Panc1 (cell line): ENCODE data around the gene LAYN. TPM values are rescaled to one million over a fixed set of nuclear protein-coding genes. Genes with fewer than 3 reads are reported as not detected.

Experiments used
- ATAC-seq: fragments of 200-7000 bp; cut with Tn5 transposase; 2 replicates; pipeline ENCODE4 v1.9.1; 2020; ENCODE audit warnings: mild to moderate bottlenecking, moderate library complexity
- BruUV-seq: library from RNA; stranded (reverse); fragments of 400-500 nt; replicated peaks from 2 replicates; lab custom pipeline; 2021; lab: Mats Ljungman, UMichigan
- CTCF ChIA-PET: fragments of 300-600 bp; sonication (Branson Sonifier 250); formaldehyde crosslinking; loops from one replicate; lab custom pipeline; 2022; ENCODE audit warnings: antibody characterized with exemption; lab: Charles Lee
- POLR2A ChIA-PET: fragments of 300-600 bp; sonication (Branson Sonifier 250); formaldehyde crosslinking; loops from one replicate; lab custom pipeline; 2022; ENCODE audit warnings: antibody characterized with exemption; lab: Charles Lee
- DNase-seq: peaks from one replicate; pipeline ENCODE4 v3.0.0-alpha.2; 2010; ENCODE audit warnings: low read depth, low spot score
- H3K27ac ChIP-seq: 2 replicates; pipeline ENCODE4 v1.5.1; 2011; ENCODE audit warnings: mild to moderate bottlenecking, low read length, inconsistent platforms
- H3K27me3 ChIP-seq: fragments of 200-500 bp; sonication (Bioruptor generic); 2 replicates; pipeline ENCODE4 v1.6.0; 2014; ENCODE audit warnings: low read length, inconsistent platforms; ENCODE audit not compliant: control insufficient read depth, insufficient read depth
- H3K36me3 ChIP-seq: fragments of 200-500 bp; sonication (Bioruptor generic); 2 replicates; pipeline ENCODE4 v1.5.1; 2014; ENCODE audit warnings: inconsistent platforms, mild to moderate bottlenecking, low read length, moderate library complexity; ENCODE audit not compliant: control insufficient read depth, insufficient read depth
- H3K4me1 ChIP-seq: 2 replicates; pipeline ENCODE4 v1.5.1; 2011; ENCODE audit warnings: inconsistent platforms, mild to moderate bottlenecking, low read length, moderate library complexity; ENCODE audit not compliant: control insufficient read depth, insufficient read depth
- H3K4me3 ChIP-seq, 2 experiments: 2 replicates each; pipeline ENCODE4 v1.5.1; 2011 to 2012; ENCODE audit warnings: low read depth in 2 of 2, low read length in 2 of 2, mild to moderate bottlenecking in 2 of 2, inconsistent platforms in 1 of 2, moderate library complexity in 1 of 2
- H3K9me3 ChIP-seq: fragments of 200-500 bp; sonication (Bioruptor generic); 2 replicates; pipeline ENCODE4 v1.5.1; 2014; ENCODE audit warnings: low read depth, mild to moderate bottlenecking, inconsistent platforms, low read length, moderate library complexity; ENCODE audit not compliant: control insufficient read depth, insufficient read depth
- CTCF ChIP-seq: fragments of 450-650 bp; IDR thresholded peaks from 2 replicates; pipeline ENCODE4 v1.5.1; 2017; ENCODE audit warnings: mild to moderate bottlenecking
- POLR2AphosphoS5 ChIP-seq: IDR thresholded peaks from 2 replicates; pipeline ENCODE4 v1.6.1; 2012; ENCODE audit warnings: mild to moderate bottlenecking, low read depth, low read length, moderate library complexity
- REST ChIP-seq, 2 experiments: IDR thresholded peaks; 2 replicates each; pipeline ENCODE4 v1.6.1; 2011 to 2012; ENCODE audit warnings: low read depth in 2 of 2, control low read depth in 1 of 2, low read length in 1 of 2, mild to moderate bottlenecking in 1 of 2, moderate library complexity in 1 of 2; ENCODE audit not compliant: insufficient read depth in 1 of 2
- SIN3A ChIP-seq: IDR thresholded peaks from 2 replicates; pipeline ENCODE4 v1.6.1; 2012; ENCODE audit warnings: low read depth, mild to moderate bottlenecking, low read length, moderate library complexity, borderline replicate concordance; ENCODE audit not compliant: insufficient read depth
- TCF7L2 ChIP-seq: IDR thresholded peaks from 2 replicates; pipeline ENCODE4 v1.6.1; 2011; ENCODE audit warnings: mild to moderate bottlenecking, low read depth, low read length, inconsistent platforms
- in situ Hi-C: cut with HindIII; loops from 2 replicates; pipeline ENCODE4 v1.10.0; 2016; ENCODE audit warnings: low sequenced_read_pairs, low pct_unique_long_range_greater_than_20kb
- intact Hi-C: fragments of 100-400 bp; cut with micrococcal nuclease; formaldehyde crosslinking; loops from one replicate; pipeline ENCODE4 v1.10.0; 2022; ENCODE audit not compliant: unreplicated experiment
- total RNA-seq: library from RNA; stranded (reverse); gene quantifications from one replicate; pipeline ENCODE4 v1.2.1, GENCODE V29; 2021; ENCODE audit not compliant: unreplicated experiment

The LAYN gene
- total RNA-seq, 1 experiment from 2014 or later, result 3.6 TPM

- BruUV-seq, result no TSS peak
- no peak for DNase-seq
These were observed 55.8 kb downstream of the LAYN start for GRCh38 chr11:111596319-111596718.

DNA sequence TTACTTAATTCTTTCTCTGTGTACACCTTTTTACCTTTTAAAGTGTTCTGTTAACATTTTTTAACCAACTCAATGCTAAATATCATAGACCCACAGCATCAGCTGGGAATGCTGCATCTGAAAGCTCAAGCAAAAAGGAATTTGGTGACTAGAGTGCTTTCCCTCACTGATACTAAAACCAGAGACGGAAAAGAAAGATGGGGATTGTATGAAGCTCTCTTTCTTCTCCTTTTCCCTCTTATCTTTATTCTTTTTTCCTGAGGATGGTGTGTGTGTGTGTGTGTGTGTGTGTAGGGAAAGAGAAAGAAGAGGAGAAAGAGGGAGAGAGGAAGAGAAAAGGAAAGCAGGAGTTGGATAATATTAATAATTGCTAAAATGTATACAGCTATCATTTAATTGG is 57.6 kb downstream of the LAYN start:
- in situ Hi-C loops, result no loop called here
- no peak for ATAC-seq

More at GRCh38 chr11:111596319-111596718, 55.8 kb downstream of the LAYN start:
- H3K27ac ChIP-seq, result no peak overlapping the region
- TF ChIP-seq REST (IDR thresholded peaks at IDR 0.05; ENCODE audit: insufficient read depth in 1 of 2, low read depth in 2 of 2, low read length in 1 of 2) (no peak), POLR2AphosphoS5 (no peak), TCF7L2 (no peak), CTCF (no peak), SIN3A (no peak)
- in situ Hi-C loops, result no loop called here
- peaks cover 4% of the 10 kb centered on the region for H3K4me1 ChIP-seq
- no peaks in the 10 kb centered on the region for H3K36me3 ChIP-seq
- H3K9me3 ChIP-seq, result no peaks in the 10 kb centered on the region
- ChIA-PET CTCF (interaction anchor here (1.4 kb wide), 1 partner anchor 180 kb away, joined by 3 read pairs; no protein-coding TSS in a partner anchor), POLR2A (no interaction called here)
- intact Hi-C loops, result no loop called here
- no peak overlapping the region for H3K4me3 ChIP-seq
- no peaks in the 10 kb centered on the region for H3K27me3 ChIP-seq
- ATAC-seq, result no peak

More for the DNA sequence above, 57.6 kb downstream of the LAYN start:
- Histone ChIP-seq H3K36me3 (no peaks in the 10 kb centered on the region), H3K4me3 (no peak overlapping the region; a peak in 1 of 4 replicates), H3K27me3 (no peaks in the 10 kb centered on the region), H3K4me1 (peaks cover 7% of the 10 kb centered on the region), H3K27ac (no peak overlapping the region), H3K9me3 (no peaks in the 10 kb centered on the region)
- ChIA-PET CTCF (no interaction called here), POLR2A (interaction anchor here (0.6 kb wide), 1 partner anchor 35 kb away, joined by 3 read pairs; no protein-coding TSS in a partner anchor)
- no peak for DNase-seq
- no TSS peak for BruUV-seq
- no peak for TF ChIP-seq CTCF
- TF ChIP-seq REST (IDR thresholded peaks at IDR 0.05; ENCODE audit: insufficient read depth in 1 of 2, low read depth in 2 of 2, low read length in 1 of 2), result no peak
- no peak for TF ChIP-seq TCF7L2
- TF ChIP-seq SIN3A, result no peak
- TF ChIP-seq POLR2AphosphoS5, result no peak
- intact Hi-C loops, result no loop called here
